ENCODE data around the gene SYNDIG1.

- no peak for TF ChIP-seq POLR2AphosphoS5 (IDR thresholded peaks at IDR 0.05; ENCODE audit: control insufficient read depth, insufficient read depth, low read depth, low read length)
- TF ChIP-seq CTCF (IDR thresholded peaks at IDR 0.05 in 2 of 3, conservative IDR thresholded peaks at IDR 0.05 in 1 of 3; ENCODE audit: insufficient read depth in 2 of 3, low read depth in 1 of 3, low read length in 3 of 3), result no peak
- no peak for TF ChIP-seq BMI1 (IDR thresholded peaks at IDR 0.05; ENCODE audit: low read length)
- TF ChIP-seq TAF1 (IDR thresholded peaks at IDR 0.05; ENCODE audit: control insufficient read depth, extremely low read depth, insufficient read depth, low read length, severe bottlenecking), result no peak
- TF ChIP-seq EP300 (IDR thresholded peaks at IDR 0.05; ENCODE audit: low read length), result no peak
- no peak for TF ChIP-seq TCF7L2 (IDR thresholded peaks at IDR 0.05; ENCODE audit: low read depth, low read length)
- no peak for TF ChIP-seq CREBBP (IDR thresholded peaks at IDR 0.05; ENCODE audit: low read depth, low read length)
These were observed 120.4 kb downstream of the SYNDIG1 start for GRCh38 chr20:24589815-24590177.
